RWPE2 (cell line): ENCODE measurements around the gene CYB5A.

Experiments used
- ATAC-seq: fragments of 200-7000 bp; cut with Tn5 transposase; 3 replicates; pipeline ENCODE4 v1.9.1; 2021; ENCODE audit warnings: low read depth
- DNase-seq: peaks from one replicate; pipeline ENCODE4 v3.0.0-alpha.2; 2020; ENCODE audit warnings: low spot score
- H3K27ac ChIP-seq: fragments of 450-650 bp; 2 replicates; pipeline ENCODE4 v1.5.1; 2017; ENCODE audit warnings: mild to moderate bottlenecking; ENCODE audit not compliant: poor library complexity, severe bottlenecking
- H3K27me3 ChIP-seq: fragments of 250-450 bp; sonication (Bioruptor Pico); 2 replicates; pipeline ENCODE4 v1.5.1; 2021; ENCODE audit warnings: mild to moderate bottlenecking, moderate library complexity; ENCODE audit not compliant: insufficient read depth, poor library complexity, severe bottlenecking
- H3K36me3 ChIP-seq: fragments of 250-450 bp; sonication (Bioruptor Pico); 2 replicates; pipeline ENCODE4 v1.5.1; 2020; ENCODE audit warnings: low read depth, mild to moderate bottlenecking, moderate library complexity
- H3K4me1 ChIP-seq: fragments of 250-450 bp; sonication (Bioruptor Pico); 2 replicates; pipeline ENCODE4 v1.5.1; 2021; ENCODE audit warnings: mild to moderate bottlenecking, moderate library complexity; ENCODE audit not compliant: insufficient read depth, poor library complexity, severe bottlenecking
- H3K4me3 ChIP-seq: fragments of 250-450 bp; sonication (Bioruptor Pico); 2 replicates; pipeline ENCODE4 v1.5.1; 2021; ENCODE audit warnings: mild to moderate bottlenecking, moderate library complexity; ENCODE audit not compliant: severe bottlenecking
- H3K9me3 ChIP-seq: fragments of 250-450 bp; sonication (Bioruptor Pico); 2 replicates; pipeline ENCODE4 v1.5.1; 2021; ENCODE audit warnings: mild to moderate bottlenecking, moderate library complexity; ENCODE audit not compliant: severe bottlenecking
- TF ChIP-seq, protein P1 (sequence below): fragments of 450-650 bp; IDR thresholded peaks from one replicate; pipeline ENCODE4 v1.5.1; 2017; ENCODE audit warnings: mild to moderate bottlenecking, moderate library complexity; ENCODE audit not compliant: poor library complexity, severe bottlenecking

CYB5A gene

DNA sequence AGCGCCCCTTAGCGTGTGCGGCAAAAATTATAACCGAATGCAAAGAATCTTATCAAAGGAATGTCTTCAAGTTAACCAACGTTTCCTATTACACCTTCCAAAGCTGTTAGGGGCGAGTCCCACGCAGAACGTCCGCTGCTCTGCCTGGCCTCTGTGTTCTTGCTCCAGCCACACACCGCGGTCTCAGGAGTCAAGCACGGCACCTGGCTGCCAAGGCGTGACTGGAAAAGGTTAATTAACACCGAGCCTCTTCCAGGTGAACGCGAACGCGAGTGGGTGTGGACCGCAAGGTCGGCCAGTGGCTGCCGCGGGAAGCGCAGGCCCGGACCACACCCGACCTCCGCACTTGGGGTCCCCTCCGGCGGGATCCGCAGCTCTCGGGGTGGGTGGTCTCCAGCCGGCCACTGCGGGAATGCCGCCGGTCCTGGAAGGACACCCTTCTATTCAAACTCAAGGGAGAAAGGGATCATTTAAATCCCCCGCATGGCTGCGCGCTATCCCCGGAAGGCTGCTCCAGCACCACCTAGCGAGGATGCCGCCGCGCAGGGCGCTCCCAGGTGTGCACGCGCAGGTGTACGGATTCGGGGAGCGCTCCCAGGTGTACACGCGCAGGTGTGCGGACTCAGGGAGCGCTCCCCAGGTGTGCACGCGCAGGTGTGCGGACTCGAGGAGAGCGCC lies 830 bp downstream of the CYB5A start:
- DNase-seq = no peak

GRCh38 chr18:74290021-74290420 lies 1.7 kb downstream of the CYB5A start:
- Histone ChIP-seq H3K27ac (no peak overlapping the region), H3K27me3 (no peaks in the 10 kb centered on the region), H3K9me3 (no peaks in the 10 kb centered on the region), H3K4me1 (peaks cover 3% of the 10 kb centered on the region), H3K36me3 (no peaks in the 10 kb centered on the region), H3K4me3 (no peak overlapping the region)
- DNase-seq = no peak
- no peak for ATAC-seq
- TF ChIP-seq, protein P1, sequence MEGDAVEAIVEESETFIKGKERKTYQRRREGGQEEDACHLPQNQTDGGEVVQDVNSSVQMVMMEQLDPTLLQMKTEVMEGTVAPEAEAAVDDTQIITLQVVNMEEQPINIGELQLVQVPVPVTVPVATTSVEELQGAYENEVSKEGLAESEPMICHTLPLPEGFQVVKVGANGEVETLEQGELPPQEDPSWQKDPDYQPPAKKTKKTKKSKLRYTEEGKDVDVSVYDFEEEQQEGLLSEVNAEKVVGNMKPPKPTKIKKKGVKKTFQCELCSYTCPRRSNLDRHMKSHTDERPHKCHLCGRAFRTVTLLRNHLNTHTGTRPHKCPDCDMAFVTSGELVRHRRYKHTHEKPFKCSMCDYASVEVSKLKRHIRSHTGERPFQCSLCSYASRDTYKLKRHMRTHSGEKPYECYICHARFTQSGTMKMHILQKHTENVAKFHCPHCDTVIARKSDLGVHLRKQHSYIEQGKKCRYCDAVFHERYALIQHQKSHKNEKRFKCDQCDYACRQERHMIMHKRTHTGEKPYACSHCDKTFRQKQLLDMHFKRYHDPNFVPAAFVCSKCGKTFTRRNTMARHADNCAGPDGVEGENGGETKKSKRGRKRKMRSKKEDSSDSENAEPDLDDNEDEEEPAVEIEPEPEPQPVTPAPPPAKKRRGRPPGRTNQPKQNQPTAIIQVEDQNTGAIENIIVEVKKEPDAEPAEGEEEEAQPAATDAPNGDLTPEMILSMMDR = no peak

More for the DNA sequence above, 830 bp downstream of the CYB5A start:
- Histone ChIP-seq H3K36me3 (no peaks in the 10 kb centered on the region), H3K4me1 (peaks cover 3% of the 10 kb centered on the region), H3K27me3 (no peaks in the 10 kb centered on the region), H3K9me3 (no peaks in the 10 kb centered on the region), H3K4me3 (peak overlapping the region; percentile 71), H3K27ac (no peak overlapping the region)
- TF ChIP-seq, protein P1 = peak; percentile 59
- peak; percentile 59 for ATAC-seq

GRCh38 chr18:74289137-74289536 lies 2.6 kb downstream of the CYB5A start:
- H3K27me3 ChIP-seq = no peaks in the 10 kb centered on the region
- no peaks in the 10 kb centered on the region for H3K36me3 ChIP-seq
- ATAC-seq (no peak), DNase-seq (no peak)
- no peak overlapping the region for H3K4me3 ChIP-seq
- TF ChIP-seq, protein P1 = no peak
- H3K27ac ChIP-seq = no peak overlapping the region
- H3K9me3 ChIP-seq = no peaks in the 10 kb centered on the region
- peaks cover 3% of the 10 kb centered on the region for H3K4me1 ChIP-seq

DNA sequence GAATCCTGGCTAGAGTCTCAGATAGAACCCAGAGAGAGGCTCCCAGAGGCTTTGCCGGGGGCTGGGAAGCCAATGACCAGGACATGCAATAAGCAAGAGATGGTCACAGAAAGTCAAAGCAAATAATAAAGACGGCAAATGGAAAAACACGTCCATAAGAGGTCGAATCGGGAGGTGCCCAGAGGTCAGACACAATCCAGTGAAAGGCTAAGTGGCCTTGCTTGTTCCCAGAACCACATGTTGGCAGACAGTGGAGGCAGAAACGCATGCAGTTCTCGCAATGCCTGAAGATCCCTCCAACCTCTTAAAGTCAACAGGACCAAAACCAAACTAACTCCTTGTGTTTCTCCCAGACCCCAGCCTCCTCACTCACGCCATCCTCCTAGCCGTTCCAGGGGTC lies 3.0 kb downstream of the CYB5A start:
- TF ChIP-seq, protein P1 = no peak

GRCh38 chr18:74288041-74288440 lies 3.7 kb downstream of the CYB5A start:
- TF ChIP-seq, protein P1 = no peak
- no peaks in the 10 kb centered on the region for H3K36me3 ChIP-seq
- ATAC-seq = no peak
- no peaks in the 10 kb centered on the region for H3K9me3 ChIP-seq
- H3K4me1 ChIP-seq = peaks cover 6% of the 10 kb centered on the region
- H3K27me3 ChIP-seq = no peaks in the 10 kb centered on the region
- no peak overlapping the region for H3K27ac ChIP-seq
- no peak overlapping the region for H3K4me3 ChIP-seq
- DNase-seq = no peak

More for the DNA sequence above, 3.0 kb downstream of the CYB5A start:
- H3K27ac ChIP-seq = no peak overlapping the region
- no peaks in the 10 kb centered on the region for H3K9me3 ChIP-seq
- ATAC-seq (no peak), DNase-seq (no peak)
- H3K27me3 ChIP-seq = no peaks in the 10 kb centered on the region
- no peak overlapping the region for H3K4me3 ChIP-seq
- peaks cover 3% of the 10 kb centered on the region for H3K4me1 ChIP-seq
- no peaks in the 10 kb centered on the region for H3K36me3 ChIP-seq
